NCI-H1105 (cell line): ENCODE data around the gene PPCDC.
A peak's percentile ranks its signal among the peaks of the same experiment; 100 is the strongest.

Experiments
- DNase-seq: peaks from one replicate; lab custom pipeline; 2025; lab: John Stamatoyannopoulos, UW

Gene PPCDC

GRCh38 chr15:75044258-75044878, 21.0 kb downstream of the PPCDC start:
- no peak for DNase-seq

- no peak for DNase-seq
Measured at GRCh38 chr15:75045332-75046015, 22.1 kb downstream of the PPCDC start.

- no peak for DNase-seq
Measured at GRCh38 chr15:75048394-75048793, 25.0 kb downstream of the PPCDC start.

DNA sequence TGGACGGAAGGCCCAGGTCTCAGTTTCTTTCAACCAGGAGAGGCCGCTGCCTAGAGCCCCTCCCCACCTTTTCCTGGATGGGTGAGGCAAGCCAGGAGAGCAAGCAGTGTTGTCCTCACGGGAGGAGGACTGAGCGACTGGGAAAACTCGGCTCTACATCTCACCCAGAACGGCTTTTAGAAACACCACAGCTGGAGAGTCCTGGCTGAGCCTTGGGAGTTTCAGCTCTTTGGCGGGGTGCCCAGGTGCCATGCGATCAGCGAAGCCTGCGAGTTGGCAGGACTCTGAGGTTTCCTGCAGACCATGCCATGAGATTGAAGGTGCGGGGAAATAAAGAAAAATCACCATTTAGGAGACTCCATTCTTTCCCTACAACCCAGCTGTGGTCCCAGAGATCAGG, 26.0 kb downstream of the PPCDC start:
- DNase-seq, result peak; percentile 74

DNA sequence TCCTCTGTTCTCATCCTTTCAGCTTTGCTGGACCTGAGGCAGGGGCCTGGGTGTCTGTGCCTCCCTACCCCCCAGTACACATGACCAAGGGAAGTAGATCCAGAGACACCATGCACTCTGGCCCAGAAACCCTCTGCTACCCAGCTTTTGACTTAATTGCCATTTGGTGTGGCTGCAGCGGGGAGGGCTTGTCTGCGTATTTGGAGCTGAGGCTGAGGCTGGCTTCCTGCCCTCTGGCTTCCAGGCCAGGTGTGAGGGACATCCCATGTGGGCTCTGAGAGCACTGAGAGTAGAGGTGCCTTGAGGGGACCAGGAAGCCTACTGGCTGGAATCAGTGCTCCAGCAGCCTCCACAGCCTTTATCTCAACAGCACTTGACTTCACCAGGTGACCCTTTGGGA, 26.9 kb downstream of the PPCDC start:
- no peak for DNase-seq

DNA sequence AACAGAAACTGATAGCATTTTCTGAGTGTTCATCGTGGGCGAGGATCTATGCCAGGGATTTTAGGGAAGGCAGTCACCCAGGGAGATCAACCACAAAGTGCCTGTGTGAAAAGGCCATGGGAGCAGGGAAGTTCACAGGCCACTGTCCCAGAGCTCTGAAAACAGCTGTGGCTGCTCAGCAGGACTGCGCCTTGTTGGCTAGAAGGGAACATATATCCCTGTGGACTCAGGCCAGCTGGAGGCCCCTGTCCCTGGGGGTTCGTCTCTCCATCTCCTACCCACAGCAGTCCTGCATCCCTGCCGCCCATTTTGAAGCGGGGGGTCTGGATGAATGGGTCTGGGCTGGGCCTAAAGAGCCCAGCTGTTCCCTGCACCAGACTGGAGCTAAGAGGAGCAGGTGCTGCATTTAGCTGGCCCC, 27.8 kb downstream of the PPCDC start:
- no peak for DNase-seq

- DNase-seq, result no peak
Measured at GRCh38 chr15:75051711-75052110, 28.3 kb downstream of the PPCDC start.

GRCh38 chr15:75052972-75053747, 29.8 kb downstream of the PPCDC start:
- DNase-seq, result no peak

DNA sequence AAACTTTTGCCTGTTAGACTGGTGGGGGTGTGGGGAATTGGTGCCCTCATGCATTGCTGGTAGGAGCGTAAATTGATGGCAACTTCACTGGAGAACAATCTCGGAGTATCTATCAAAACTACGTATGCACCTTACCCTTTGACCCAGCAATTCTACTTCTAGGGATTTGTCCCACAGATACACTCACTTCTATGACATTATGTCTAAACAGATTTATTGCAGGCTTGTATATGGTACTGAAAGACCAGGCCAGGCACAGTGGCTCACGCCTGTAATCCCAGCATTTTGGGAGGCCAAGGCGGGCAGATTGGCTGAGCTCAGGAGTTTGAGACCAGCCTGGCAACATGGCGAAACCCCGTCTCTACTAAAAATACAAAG, 30.3 kb downstream of the PPCDC start:
- no peak for DNase-seq

DNA sequence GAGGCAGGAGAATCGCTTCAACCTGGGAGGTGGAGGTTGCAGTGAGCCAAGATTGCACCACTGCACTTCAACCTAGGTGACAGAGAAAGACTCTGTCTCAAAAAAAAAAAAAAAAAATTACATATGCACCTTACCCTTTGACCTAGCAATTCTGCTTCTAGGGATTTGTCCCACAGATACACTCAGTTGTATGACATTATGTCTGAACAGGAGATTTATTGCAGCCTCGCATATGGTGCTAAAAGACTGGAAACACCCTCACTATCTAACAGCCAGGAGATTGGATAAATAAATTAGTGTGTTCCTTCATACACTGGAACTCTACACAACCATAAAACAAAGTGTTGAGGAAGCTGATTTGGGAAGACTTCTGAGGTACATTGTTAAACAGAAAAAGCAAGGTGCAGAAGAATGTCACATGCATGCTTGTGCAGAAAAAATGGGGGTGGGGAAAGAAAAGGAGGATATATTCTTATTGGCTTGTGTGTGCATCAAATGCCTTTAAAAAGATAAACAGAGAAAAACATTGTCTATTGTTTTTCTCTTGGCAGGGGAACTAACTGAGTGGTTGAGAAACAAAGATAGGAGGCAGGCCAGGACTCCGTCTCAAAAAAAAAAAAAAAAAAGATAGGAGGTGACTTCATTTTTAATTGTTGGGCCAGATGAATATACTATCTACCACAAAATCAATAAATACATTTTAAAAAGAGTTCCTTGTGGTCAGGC, 30.9 kb downstream of the PPCDC start:
- DNase-seq, result no peak

DNA sequence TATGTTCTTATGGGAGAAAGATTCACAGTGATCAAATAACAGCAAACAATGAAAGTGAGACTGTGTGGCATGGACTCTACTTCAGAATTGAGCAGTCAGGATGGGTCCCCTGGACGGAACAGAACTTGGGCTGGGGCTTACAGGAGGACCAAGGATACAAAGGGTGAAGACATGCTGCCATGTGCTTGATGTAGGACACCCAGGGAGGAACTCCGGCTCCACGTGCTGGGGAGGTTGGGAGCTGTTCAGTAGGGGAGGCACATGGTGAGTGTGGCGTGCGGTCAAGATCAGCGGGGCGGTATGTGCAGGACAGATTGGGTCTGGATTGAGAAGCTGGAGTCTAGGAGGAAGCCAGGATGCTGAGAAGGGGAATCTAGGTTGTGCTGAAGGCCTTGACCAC, 32.6 kb downstream of the PPCDC start:
- no peak for DNase-seq

DNA sequence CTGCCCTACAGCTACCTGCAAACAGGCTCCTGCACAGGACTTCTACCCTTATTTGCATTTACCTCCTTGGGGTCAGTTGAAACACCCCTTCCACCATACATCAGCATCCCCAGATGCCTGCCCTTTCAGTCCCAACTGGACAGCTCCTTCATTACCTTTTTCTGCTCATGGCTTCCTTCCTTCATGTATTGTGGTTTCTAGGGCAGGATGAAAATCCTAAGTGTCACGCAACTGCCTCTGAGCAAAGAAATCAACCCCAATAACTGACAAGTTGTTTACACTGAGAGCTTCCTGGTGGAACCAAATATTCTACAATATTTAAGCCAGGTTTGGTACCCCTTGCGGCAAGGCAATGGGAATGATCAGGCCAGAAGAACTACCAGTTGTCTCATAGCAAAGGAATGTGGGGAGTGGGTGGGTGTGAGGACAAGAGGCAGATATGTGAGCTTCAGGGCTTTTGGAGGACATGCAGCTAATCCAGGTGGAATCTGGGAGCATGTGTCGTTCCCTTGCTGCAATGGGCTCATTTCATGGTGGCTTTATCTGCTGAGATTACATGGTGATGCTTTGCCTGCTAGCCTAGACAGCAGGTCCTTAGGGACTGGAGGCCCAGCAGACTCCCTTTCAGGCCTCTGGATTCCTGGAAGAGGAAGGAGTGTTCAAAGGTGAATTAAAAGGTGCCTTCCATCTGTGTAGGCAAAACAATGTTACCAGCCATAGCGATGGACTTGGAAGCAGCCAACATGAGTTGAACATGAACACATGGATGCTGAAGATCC, 34.9 kb downstream of the PPCDC start:
- no peak for DNase-seq

DNA sequence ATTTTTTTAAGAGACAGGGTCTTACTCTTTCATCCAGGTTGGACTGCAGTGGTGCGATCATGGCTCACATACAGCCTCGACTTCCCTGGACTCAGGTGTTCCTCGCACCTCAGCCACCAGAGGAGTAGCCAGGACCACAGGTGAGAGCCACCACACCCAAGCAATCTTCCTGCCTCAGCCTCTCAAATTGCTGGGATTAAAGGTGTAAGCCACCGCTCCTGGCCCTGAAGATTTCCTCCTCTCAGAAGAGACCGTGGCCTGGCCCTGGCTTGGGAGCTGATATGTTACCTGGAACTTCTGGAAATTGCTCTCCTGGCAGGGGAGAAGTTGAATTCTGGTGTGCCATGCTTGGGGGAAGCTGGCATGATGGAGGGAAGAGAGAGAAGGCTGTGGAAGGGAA, 36.2 kb downstream of the PPCDC start:
- no peak for DNase-seq

GRCh38 chr15:75061272-75061671, 37.9 kb downstream of the PPCDC start:
- DNase-seq, result no peak

DNA sequence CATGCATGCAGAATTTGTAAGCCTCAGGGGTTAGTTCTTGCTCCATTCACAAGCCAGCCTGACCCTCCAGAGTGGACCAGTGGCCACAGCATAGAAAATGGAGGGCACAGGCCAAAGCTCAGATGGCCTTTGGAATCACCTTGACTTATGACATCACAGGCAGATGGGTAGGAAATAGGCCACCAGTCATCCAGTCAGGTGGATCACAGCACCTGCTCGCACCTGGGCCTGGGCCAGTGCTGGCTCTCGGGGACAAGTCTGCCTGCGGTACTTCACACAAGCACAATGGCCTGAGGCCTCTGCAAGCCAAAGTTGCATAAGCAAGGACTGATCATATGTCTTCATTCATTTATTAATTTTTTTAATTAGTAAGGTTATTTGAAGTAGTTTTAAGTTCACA, 39.3 kb downstream of the PPCDC start:
- DNase-seq, result no peak

GRCh38 chr15:75063338-75063737, 39.9 kb downstream of the PPCDC start:
- DNase-seq, result no peak

- no peak for DNase-seq
Measured at GRCh38 chr15:75063889-75064288, 40.5 kb downstream of the PPCDC start.

- no peak for DNase-seq
Measured at GRCh38 chr15:75064846-75065245, 41.5 kb downstream of the PPCDC start.

- DNase-seq, result no peak
Measured at GRCh38 chr15:75065467-75065850, 42.1 kb downstream of the PPCDC start.

GRCh38 chr15:75065851-75066509, 42.6 kb downstream of the PPCDC start:
- no peak for DNase-seq

DNA sequence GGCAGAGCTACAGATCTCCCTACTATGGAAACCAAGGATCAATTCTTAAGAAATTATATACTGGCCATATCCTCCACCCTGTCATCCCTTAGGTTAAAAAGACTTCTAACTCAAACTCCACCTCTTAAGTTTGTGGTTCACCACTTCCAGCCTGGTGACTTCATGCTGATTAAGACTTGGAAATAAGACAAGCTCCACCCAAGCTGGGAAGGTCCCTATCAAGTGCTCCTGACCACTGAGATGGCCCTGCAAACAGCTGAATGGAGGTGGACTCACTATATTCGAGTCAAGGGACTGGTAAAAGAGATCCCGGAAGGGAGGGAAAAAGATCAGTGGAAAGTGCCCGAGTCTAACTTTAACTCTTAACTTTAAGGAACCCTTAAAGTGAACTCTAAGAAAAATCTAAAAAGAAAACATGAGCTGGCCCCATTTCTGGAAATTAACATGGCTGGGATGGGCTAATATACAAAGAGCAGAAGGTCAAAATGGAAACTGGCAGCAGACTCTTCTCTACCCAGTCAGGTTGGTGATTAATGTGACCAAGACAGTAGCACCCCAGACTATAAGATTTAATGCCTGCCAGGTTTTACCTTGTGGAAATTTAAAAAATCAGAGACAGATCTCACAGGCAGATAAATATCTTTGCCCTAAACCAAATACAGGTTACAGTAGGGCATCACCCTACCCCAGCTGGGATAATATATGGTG, 43.9 kb downstream of the PPCDC start:
- no peak for DNase-seq
